Trophoblast cell (in vitro differentiated cells and primary cell): ENCODE results near the gene COL4A4.

Source experiments
- DNase-seq, 2 donors: peaks; one replicate each; pipeline ENCODE4 v3.0.0-alpha.2; 2016
- H2AFZ ChIP-seq: 2 replicates; pipeline ENCODE4 v1.6.1; 2013; ENCODE audit warnings: low read length, moderate library complexity, mild to moderate bottlenecking; ENCODE audit not compliant: insufficient read depth, poor library complexity
- H2AK5ac ChIP-seq: 2 replicates; pipeline ENCODE4 v1.6.1; 2013; ENCODE audit warnings: mild to moderate bottlenecking, low read length
- H2BK120ac ChIP-seq: 2 replicates; pipeline ENCODE4 v1.6.1; 2013; ENCODE audit warnings: low read length, mild to moderate bottlenecking, moderate library complexity; ENCODE audit not compliant: insufficient read depth, poor library complexity
- H2BK12ac ChIP-seq: 2 replicates; pipeline ENCODE4 v1.6.1; 2013; ENCODE audit warnings: mild to moderate bottlenecking, low read length, moderate library complexity
- H2BK5ac ChIP-seq: 2 replicates; pipeline ENCODE4 v1.6.1; 2013; ENCODE audit warnings: low read length, low read depth, moderate library complexity, mild to moderate bottlenecking; ENCODE audit not compliant: poor library complexity
- H3K14ac ChIP-seq: 2 replicates; pipeline ENCODE4 v1.6.1; 2013; ENCODE audit warnings: mild to moderate bottlenecking, low read length
- H3K18ac ChIP-seq: 2 replicates; pipeline ENCODE4 v1.6.1; 2013; ENCODE audit warnings: mild to moderate bottlenecking, low read length
- H3K23ac ChIP-seq: 2 replicates; pipeline ENCODE4 v1.6.1; 2013; ENCODE audit warnings: low read length
- H3K27ac ChIP-seq: 2 replicates; pipeline ENCODE4 v1.5.1; 2013; ENCODE audit warnings: low read depth, mild to moderate bottlenecking, inconsistent platforms, low read length, moderate library complexity
- H3K27me3 ChIP-seq: 2 replicates; pipeline ENCODE4 v1.6.1; 2013; ENCODE audit warnings: inconsistent platforms, mild to moderate bottlenecking, low read length, moderate library complexity; ENCODE audit not compliant: insufficient read depth
- H3K36me3 ChIP-seq, 2 experiments: 1 replicate in 1 of 2; 2 replicates in 1 of 2; pipeline ENCODE4 v1.6.1; 2013; ENCODE audit warnings: low read length in 2 of 2, mild to moderate bottlenecking in 2 of 2, moderate library complexity in 1 of 2; ENCODE audit not compliant: insufficient read depth in 2 of 2, control insufficient read depth in 1 of 2
- H3K4ac ChIP-seq: 2 replicates; pipeline ENCODE4 v1.6.1; 2013; ENCODE audit warnings: low read depth, mild to moderate bottlenecking, low read length, moderate library complexity
- H3K4me1 ChIP-seq, 2 experiments: 1 replicate in 1 of 2; 2 replicates in 1 of 2; pipeline ENCODE4 v1.6.1; 2013; ENCODE audit warnings: low read length in 2 of 2, mild to moderate bottlenecking in 2 of 2, moderate library complexity in 1 of 2; ENCODE audit not compliant: insufficient read depth in 2 of 2, control insufficient read depth in 1 of 2
- H3K4me2 ChIP-seq: 2 replicates; pipeline ENCODE4 v1.6.1; 2013; ENCODE audit warnings: inconsistent platforms, mild to moderate bottlenecking, low read length, moderate library complexity
- H3K4me3 ChIP-seq: 2 replicates; pipeline ENCODE4 v1.5.1; 2013; ENCODE audit warnings: mild to moderate bottlenecking, low read depth, low read length, inconsistent platforms
- H3K79me1 ChIP-seq: one replicate; pipeline ENCODE4 v1.6.1; 2013; ENCODE audit warnings: low read length
- H3K79me2 ChIP-seq: 2 replicates; pipeline ENCODE4 v1.6.1; 2013; ENCODE audit warnings: low read length, mild to moderate bottlenecking; ENCODE audit not compliant: control insufficient read depth, insufficient read depth, poor library complexity
- H3K9ac ChIP-seq: 2 replicates; pipeline ENCODE4 v1.6.1; 2013; ENCODE audit warnings: mild to moderate bottlenecking, low read length
- H3K9me3 ChIP-seq: 2 replicates; pipeline ENCODE4 v1.6.1; 2013; ENCODE audit warnings: low read depth, mild to moderate bottlenecking, control low read depth, inconsistent platforms, low read length; ENCODE audit not compliant: insufficient read depth
- H4K12ac ChIP-seq: 2 replicates; pipeline ENCODE4 v1.6.1; 2013; ENCODE audit warnings: low read depth, mild to moderate bottlenecking, low read length, moderate library complexity
- H4K8ac ChIP-seq: 2 replicates; pipeline ENCODE4 v1.6.1; 2013; ENCODE audit warnings: low read depth, mild to moderate bottlenecking, low read length, moderate library complexity
- H4K91ac ChIP-seq: one replicate; pipeline ENCODE4 v1.6.1; 2013; ENCODE audit warnings: low read depth, mild to moderate bottlenecking, low read length, moderate library complexity
- WGBS: extraction: QIAGEN DNeasy Blood & Tissue Kit; methylation state at CpG from one replicate; pipeline ENCODE4 v1.1.7; 2013; ENCODE audit warnings: missing lambda C conversion rate; ENCODE audit not compliant: insufficient read length, insufficient coverage; ENCODE audit errors: extremely low coverage; 5-methylcytosine and 5-hydroxymethylcytosine counted together

COL4A4 gene

GRCh38 chr2:227141301-227141700 is 22.7 kb downstream of the COL4A4 start:
- no peaks in the 10 kb centered on the region for H3K36me3 ChIP-seq
- no peak overlapping the region for H3K27ac ChIP-seq
- H3K4ac ChIP-seq, result no peak overlapping the region
- H3K4me1 ChIP-seq, result no peaks in the 10 kb centered on the region
- H4K8ac ChIP-seq, result no peak overlapping the region
- no peak for DNase-seq
- no peak overlapping the region for H2BK12ac ChIP-seq
- H2BK5ac ChIP-seq, result no peak overlapping the region
- 100% methylated on average over 2 of the region's 4 CpGs for WGBS
- no peaks in the 10 kb centered on the region for H3K27me3 ChIP-seq
- H3K9ac ChIP-seq, result no peak overlapping the region
- H2AFZ ChIP-seq, result no peak overlapping the region
- no peak overlapping the region for H4K12ac ChIP-seq
- H2BK120ac ChIP-seq, result no peak overlapping the region
- H3K4me3 ChIP-seq, result no peak overlapping the region
- no peak overlapping the region for H3K14ac ChIP-seq
- H3K79me1 ChIP-seq, result no peaks in the 10 kb centered on the region
- no peak overlapping the region for H2AK5ac ChIP-seq
- H4K91ac ChIP-seq, result no peak overlapping the region
- H3K79me2 ChIP-seq, result no peaks in the 10 kb centered on the region
- no peak overlapping the region for H3K18ac ChIP-seq
- H3K23ac ChIP-seq, result no peak overlapping the region
- H3K4me2 ChIP-seq, result no peak overlapping the region
- no peaks in the 10 kb centered on the region for H3K9me3 ChIP-seq

GRCh38 chr2:227134591-227134990 is 29.4 kb downstream of the COL4A4 start:
- Histone ChIP-seq H3K9me3 (no peaks in the 10 kb centered on the region), H3K9ac (no peak overlapping the region), H3K4me2 (no peak overlapping the region), H2BK120ac (no peak overlapping the region), H4K91ac (no peak overlapping the region), H2AFZ (no peak overlapping the region), H3K23ac (no peak overlapping the region), H3K4me3 (no peak overlapping the region), H3K18ac (no peak overlapping the region), H4K8ac (no peak overlapping the region), H3K27ac (no peak overlapping the region), H3K4ac (no peak overlapping the region), H3K36me3 (no peaks in the 10 kb centered on the region), H4K12ac (no peak overlapping the region), H3K14ac (no peak overlapping the region), H2AK5ac (no peak overlapping the region), H3K4me1 (peaks cover 2 to 3% of the 10 kb centered on the region in 2 experiments), H3K79me2 (no peaks in the 10 kb centered on the region), H2BK5ac (no peak overlapping the region), H3K79me1 (no peaks in the 10 kb centered on the region), H3K27me3 (no peaks in the 10 kb centered on the region), H2BK12ac (no peak overlapping the region)
- DNase-seq, result peak in 1 of 2 donors; percentile 34
- WGBS, result no CpG with 5 or more reads among the region's 5 CpGs

GRCh38 chr2:227132986-227133385 is 31.0 kb downstream of the COL4A4 start:
- H3K4me1 ChIP-seq, result peaks cover 2 to 3% of the 10 kb centered on the region in 2 experiments
- WGBS, result no CpG with 5 or more reads among the region's 4 CpGs
- H2BK5ac ChIP-seq, result no peak overlapping the region
- no peaks in the 10 kb centered on the region for H3K36me3 ChIP-seq
- H3K9me3 ChIP-seq, result no peaks in the 10 kb centered on the region
- H3K4ac ChIP-seq, result no peak overlapping the region
- no peak overlapping the region for H4K8ac ChIP-seq
- H3K4me3 ChIP-seq, result no peak overlapping the region
- no peak for DNase-seq
- H2BK120ac ChIP-seq, result no peak overlapping the region
- H4K12ac ChIP-seq, result no peak overlapping the region
- no peak overlapping the region for H2AFZ ChIP-seq
- no peaks in the 10 kb centered on the region for H3K27me3 ChIP-seq
- H3K9ac ChIP-seq, result no peak overlapping the region
- no peak overlapping the region for H2AK5ac ChIP-seq
- no peaks in the 10 kb centered on the region for H3K79me2 ChIP-seq
- no peak overlapping the region for H3K27ac ChIP-seq
- no peak overlapping the region for H3K4me2 ChIP-seq
- H4K91ac ChIP-seq, result no peak overlapping the region
- no peak overlapping the region for H2BK12ac ChIP-seq
- H3K18ac ChIP-seq, result no peak overlapping the region
- H3K23ac ChIP-seq, result no peak overlapping the region
- no peak overlapping the region for H3K14ac ChIP-seq
- H3K79me1 ChIP-seq, result no peaks in the 10 kb centered on the region

GRCh38 chr2:227130636-227131035 is 33.4 kb downstream of the COL4A4 start:
- H2AFZ ChIP-seq, result no peak overlapping the region
- WGBS, result no CpG with 5 or more reads among the region's 8 CpGs
- no peak for DNase-seq

More at GRCh38 chr2:227130636-227131035, 33.4 kb downstream of the COL4A4 start:
- Histone ChIP-seq H3K18ac (no peak overlapping the region), H3K4me3 (peak overlapping the region; percentile 20), H3K4me1 (peaks cover 2 to 3% of the 10 kb centered on the region in 2 experiments), H2BK5ac (no peak overlapping the region), H3K23ac (no peak overlapping the region), H2BK12ac (no peak overlapping the region), H3K36me3 (no peaks in the 10 kb centered on the region), H4K91ac (no peak overlapping the region), H3K9ac (no peak overlapping the region), H2AK5ac (no peak overlapping the region), H3K27ac (no peak overlapping the region), H3K14ac (no peak overlapping the region), H3K79me2 (no peaks in the 10 kb centered on the region), H2BK120ac (no peak overlapping the region), H3K79me1 (no peaks in the 10 kb centered on the region), H4K8ac (no peak overlapping the region), H3K9me3 (no peaks in the 10 kb centered on the region), H3K4me2 (no peak overlapping the region), H3K27me3 (no peaks in the 10 kb centered on the region), H4K12ac (no peak overlapping the region), H3K4ac (no peak overlapping the region)
